Mesenchymal stem cell (in vitro differentiated cells and primary cell): Measurements from ENCODE around the gene RIMBP2.

Source experiments
- DNase-seq: peaks from one replicate; pipeline ENCODE4 v3.0.0-alpha.2; 2013
- H2AFZ ChIP-seq: one replicate; pipeline ENCODE4 v1.6.1; 2013; ENCODE audit warnings: low read depth, mild to moderate bottlenecking, control low read depth, inconsistent platforms, low read length, moderate library complexity
- H2AK5ac ChIP-seq: 2 replicates; pipeline ENCODE4 v1.6.1; 2013; ENCODE audit warnings: low read length, moderate library complexity, mild to moderate bottlenecking, inconsistent platforms; ENCODE audit not compliant: severe bottlenecking
- H2BK120ac ChIP-seq: one replicate; pipeline ENCODE4 v1.6.1; 2013; ENCODE audit warnings: low read depth, mild to moderate bottlenecking, inconsistent platforms, low read length, moderate library complexity
- H2BK12ac ChIP-seq, 2 experiments: one replicate each; pipeline ENCODE4 v1.6.1; 2013; ENCODE audit warnings: inconsistent platforms in 2 of 2, low read length in 2 of 2, mild to moderate bottlenecking in 2 of 2, moderate library complexity in 2 of 2, control low read depth in 1 of 2
- H2BK15ac ChIP-seq: one replicate; pipeline ENCODE4 v1.6.1; 2013; ENCODE audit warnings: mild to moderate bottlenecking, low read depth, inconsistent platforms; ENCODE audit not compliant: poor library complexity, severe bottlenecking
- H2BK5ac ChIP-seq: 2 replicates; pipeline ENCODE4 v1.6.1; 2013; ENCODE audit warnings: low read depth, mild to moderate bottlenecking, low read length, control low read depth, inconsistent platforms; ENCODE audit not compliant: poor library complexity, severe bottlenecking
- H3K14ac ChIP-seq, 2 experiments: one replicate each; pipeline ENCODE4 v1.6.1; 2013; ENCODE audit warnings: inconsistent platforms in 2 of 2, low read length in 2 of 2, control low read depth in 1 of 2, mild to moderate bottlenecking in 1 of 2, moderate library complexity in 1 of 2
- H3K18ac ChIP-seq, 2 experiments: one replicate each; pipeline ENCODE4 v1.6.1; 2013; ENCODE audit warnings: inconsistent platforms in 2 of 2, low read length in 2 of 2, control low read depth in 1 of 2, low read depth in 1 of 2, mild to moderate bottlenecking in 1 of 2
- H3K23ac ChIP-seq, 2 experiments: one replicate each; pipeline ENCODE4 v1.6.1; 2013; ENCODE audit warnings: inconsistent platforms in 2 of 2, low read length in 2 of 2, mild to moderate bottlenecking in 2 of 2, moderate library complexity in 2 of 2, control low read depth in 1 of 2
- H3K27ac ChIP-seq: 2 replicates; pipeline ENCODE4 v1.5.1; 2013; ENCODE audit warnings: mild to moderate bottlenecking, moderate library complexity, low read length, control low read depth, inconsistent platforms; ENCODE audit not compliant: poor library complexity, severe bottlenecking
- H3K27me3 ChIP-seq, 2 experiments: 2 replicates each; pipeline versions ENCODE4 v1.6.1 to v1.7.0; 2013; ENCODE audit warnings: low read length in 2 of 2, mild to moderate bottlenecking in 2 of 2, moderate library complexity in 2 of 2, control low read depth in 1 of 2, inconsistent platforms in 1 of 2; ENCODE audit not compliant: control insufficient read depth in 1 of 2, insufficient read depth in 1 of 2
- H3K36me3 ChIP-seq, 2 experiments: 2 replicates each; pipeline versions ENCODE4 v1.6.1 to v1.7.0; 2013; ENCODE audit warnings: low read length in 2 of 2, control low read depth in 1 of 2, inconsistent platforms in 1 of 2, low read depth in 1 of 2, mild to moderate bottlenecking in 1 of 2; ENCODE audit not compliant: insufficient read depth in 2 of 2, control insufficient read depth in 1 of 2
- H3K4ac ChIP-seq, 2 experiments: one replicate each; pipeline ENCODE4 v1.6.1; 2013; ENCODE audit warnings: inconsistent platforms in 2 of 2, low read length in 2 of 2, mild to moderate bottlenecking in 2 of 2, moderate library complexity in 2 of 2, control low read depth in 1 of 2, low read depth in 1 of 2
- H3K4me1 ChIP-seq: 2 replicates; pipeline ENCODE4 v1.6.1; 2013; ENCODE audit warnings: low read depth, low read length, control low read depth; ENCODE audit not compliant: control insufficient read depth, insufficient read depth
- H3K4me2 ChIP-seq: 2 replicates; pipeline ENCODE4 v1.6.1; 2013; ENCODE audit warnings: low read length, mild to moderate bottlenecking, inconsistent platforms; ENCODE audit not compliant: poor library complexity, severe bottlenecking
- H3K4me3 ChIP-seq, 2 experiments: 2 replicates each; pipeline versions ENCODE4 v1.5.1 to v1.7.0; 2013; ENCODE audit warnings: low read length in 2 of 2, mild to moderate bottlenecking in 2 of 2, control low read depth in 1 of 2, low read depth in 1 of 2; ENCODE audit not compliant: insufficient read depth in 1 of 2
- H3K79me1 ChIP-seq: replicated peaks from 2 replicates; pipeline ENCODE4 v1.6.1; 2013; ENCODE audit warnings: mild to moderate bottlenecking, control low read depth, low read length, inconsistent platforms; ENCODE audit not compliant: poor library complexity, severe bottlenecking
- H3K9ac ChIP-seq: 2 replicates; pipeline ENCODE4 v1.7.0; 2013; ENCODE audit warnings: mild to moderate bottlenecking, low read length, moderate library complexity
- H3K9me3 ChIP-seq: 2 replicates; pipeline ENCODE4 v1.7.0; 2013; ENCODE audit warnings: mild to moderate bottlenecking, low read length; ENCODE audit not compliant: control insufficient read depth
- H4K8ac ChIP-seq: one replicate; pipeline ENCODE4 v1.6.1; 2013; ENCODE audit warnings: inconsistent platforms, mild to moderate bottlenecking, low read length, moderate library complexity
- H4K91ac ChIP-seq: one replicate; pipeline ENCODE4 v1.6.1; 2013; ENCODE audit warnings: mild to moderate bottlenecking, low read length, inconsistent platforms
- WGBS: methylation state at CpG from one replicate; pipeline ENCODE4 v1.1.7; 2013; ENCODE audit warnings: mixed read lengths; 5-methylcytosine and 5-hydroxymethylcytosine counted together

The RIMBP2 gene

DNA sequence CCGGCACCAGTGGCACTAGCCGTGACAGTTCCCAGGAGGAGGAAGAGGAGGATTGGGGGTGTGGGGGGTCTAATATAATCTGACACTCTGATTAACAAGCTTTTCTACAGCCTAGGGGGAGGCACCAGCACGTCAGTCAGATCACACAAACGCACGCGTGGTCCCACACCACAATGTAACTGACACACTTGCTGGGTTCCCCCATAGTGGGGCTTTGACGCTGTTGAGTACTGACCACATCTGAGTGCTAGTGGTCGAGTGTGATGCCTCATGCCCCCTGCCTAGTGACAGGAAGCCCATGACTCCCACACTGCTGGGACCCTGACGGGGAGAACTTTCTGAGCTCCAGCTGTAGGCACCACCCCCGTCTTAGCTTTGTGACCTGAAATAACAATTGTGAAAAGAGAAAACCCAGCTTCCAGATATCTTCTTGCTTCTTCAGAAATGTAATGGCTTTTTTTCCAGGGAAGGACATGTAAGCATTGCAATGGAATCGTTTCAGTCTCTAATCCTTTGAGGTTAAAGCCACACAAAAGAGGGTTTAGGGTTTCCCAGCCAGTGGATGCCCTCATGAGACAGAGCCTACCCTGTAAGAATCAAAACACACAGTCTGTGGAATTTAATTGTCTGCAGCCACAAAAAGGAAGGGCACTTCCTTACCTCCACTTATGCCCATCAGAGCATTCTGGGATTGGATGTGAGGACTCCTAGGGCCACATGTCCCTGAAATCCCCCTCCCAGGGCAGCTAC lies 194.5 kb downstream of the RIMBP2 start:
- no peaks in the 10 kb centered on the region for H3K79me1 ChIP-seq

DNA sequence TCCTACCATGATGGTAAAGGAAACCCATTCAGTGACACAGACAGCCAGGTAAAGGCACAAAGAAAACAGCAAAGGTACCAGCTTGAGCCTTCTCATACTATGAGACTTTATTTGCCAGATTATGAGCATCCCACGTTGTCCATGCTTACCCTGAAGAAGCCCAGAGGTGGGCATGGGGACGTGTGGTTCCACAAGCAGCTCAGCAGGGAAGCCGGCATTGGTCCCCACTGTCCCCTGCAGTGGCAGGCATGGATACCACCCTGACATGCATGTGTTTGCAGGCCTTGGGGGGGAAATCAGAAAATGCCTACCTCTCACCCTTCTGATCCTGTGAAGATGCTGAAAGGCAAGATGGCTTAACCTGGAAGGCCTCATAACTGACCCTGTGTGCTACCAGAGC lies 195.3 kb downstream of the RIMBP2 start:
- Histone ChIP-seq H3K27ac (no peak overlapping the region), H3K79me1 (no peaks in the 10 kb centered on the region), H3K14ac (no peak overlapping the region), H3K23ac (no peak overlapping the region), H3K4me2 (no peak overlapping the region), H4K8ac (no peak overlapping the region), H2BK15ac (no peak overlapping the region), H2AK5ac (no peak overlapping the region), H3K27me3 (no peaks in the 10 kb centered on the region), H3K9ac (no peak overlapping the region), H3K18ac (no peak overlapping the region), H3K4ac (no peak overlapping the region), H2BK120ac (no peak overlapping the region), H2AFZ (no peak overlapping the region), H3K36me3 (no peaks in the 10 kb centered on the region), H3K4me1 (no peaks in the 10 kb centered on the region), H3K4me3 (no peak overlapping the region), H3K9me3 (peaks cover 15% of the 10 kb centered on the region), H2BK5ac (no peak overlapping the region), H4K91ac (no peak overlapping the region), H2BK12ac (no peak overlapping the region)
- WGBS, result 29% methylated on average over 3 of the region's 3 CpGs
- DNase-seq, result no peak

More for the DNA sequence above, 194.5 kb downstream of the RIMBP2 start:
- Histone ChIP-seq H2BK5ac (no peak overlapping the region), H4K8ac (no peak overlapping the region), H2BK15ac (no peak overlapping the region), H3K27me3 (no peaks in the 10 kb centered on the region), H3K27ac (no peak overlapping the region), H3K4me3 (no peak overlapping the region), H3K9ac (no peak overlapping the region), H2AK5ac (no peak overlapping the region), H3K36me3 (no peaks in the 10 kb centered on the region), H3K4me1 (no peaks in the 10 kb centered on the region), H4K91ac (no peak overlapping the region), H2BK12ac (no peak overlapping the region), H3K18ac (no peak overlapping the region), H3K9me3 (peaks cover 8% of the 10 kb centered on the region), H3K23ac (no peak overlapping the region), H3K4me2 (no peak overlapping the region), H2AFZ (no peak overlapping the region), H3K14ac (no peak overlapping the region), H3K4ac (no peak overlapping the region), H2BK120ac (no peak overlapping the region)
- DNase-seq, result no peak
- WGBS, result 73% methylated on average over 11 of the region's 11 CpGs

DNA sequence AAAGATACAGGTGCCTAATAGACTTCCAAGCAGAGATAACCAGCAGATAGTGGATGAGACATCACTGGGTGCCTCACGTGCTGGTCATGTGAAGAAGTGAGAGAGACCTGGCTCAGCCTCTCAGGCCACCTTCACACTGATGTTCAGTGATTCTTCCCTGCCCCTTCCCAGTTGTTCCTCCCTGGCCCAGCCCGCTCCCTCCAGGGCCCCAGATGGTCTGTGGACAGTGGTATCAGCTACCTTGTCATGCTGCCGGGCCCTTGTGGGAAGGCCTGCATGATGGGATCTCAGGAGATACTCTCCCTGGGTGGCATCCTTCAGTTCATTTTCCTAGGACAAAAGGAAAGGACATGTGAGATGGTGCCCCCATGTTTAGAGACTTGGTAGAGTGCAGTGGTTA lies 198.5 kb downstream of the RIMBP2 start:
- 84% methylated on average over 3 of the region's 3 CpGs for WGBS
- peaks cover 18% of the 10 kb centered on the region for H3K9me3 ChIP-seq
- H3K18ac ChIP-seq, result no peak overlapping the region

DNA sequence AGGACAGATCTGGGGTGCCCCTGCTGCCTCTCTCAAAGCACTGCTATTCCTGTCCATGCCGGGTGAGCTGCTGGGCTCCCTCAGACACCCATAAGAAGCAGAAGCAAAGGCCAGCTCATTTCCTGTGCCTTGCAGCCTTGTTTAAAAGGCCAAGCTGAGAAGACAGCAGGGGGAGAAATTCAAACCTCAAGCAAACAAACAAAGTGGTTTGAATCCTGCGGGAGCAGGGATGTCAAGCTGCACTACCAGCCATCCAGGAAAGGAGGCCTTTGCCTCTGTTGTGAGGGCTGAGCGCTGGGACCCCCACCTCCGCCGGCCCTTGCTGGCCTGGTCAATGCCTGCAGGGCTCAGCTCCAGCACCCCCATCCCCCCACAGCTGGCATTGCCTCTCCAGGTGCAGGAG lies 201.9 kb downstream of the RIMBP2 start:
- Histone ChIP-seq H4K91ac (no peak overlapping the region), H3K4me3 (no peak overlapping the region), H3K18ac (no peak overlapping the region), H2BK12ac (no peak overlapping the region), H3K27ac (no peak overlapping the region), H3K4me1 (no peaks in the 10 kb centered on the region), H3K27me3 (no peaks in the 10 kb centered on the region), H3K23ac (no peak overlapping the region), H3K4me2 (no peak overlapping the region), H2BK15ac (no peak overlapping the region), H2AFZ (no peak overlapping the region), H3K9ac (no peak overlapping the region), H3K36me3 (no peaks in the 10 kb centered on the region), H4K8ac (no peak overlapping the region), H2BK120ac (no peak overlapping the region), H2AK5ac (no peak overlapping the region), H2BK5ac (no peak overlapping the region), H3K79me1 (no peaks in the 10 kb centered on the region), H3K9me3 (peaks cover 18% of the 10 kb centered on the region), H3K14ac (no peak overlapping the region), H3K4ac (no peak overlapping the region)
- DNase-seq, result no peak
- WGBS, result 18% methylated on average over 5 of the region's 5 CpGs

More for the DNA sequence above, 198.5 kb downstream of the RIMBP2 start:
- no peak overlapping the region for H2AFZ ChIP-seq
- H4K91ac ChIP-seq, result no peak overlapping the region
- H4K8ac ChIP-seq, result no peak overlapping the region
- H3K27ac ChIP-seq, result no peak overlapping the region
- H3K4ac ChIP-seq, result no peak overlapping the region
- no peak overlapping the region for H3K4me3 ChIP-seq
- no peak overlapping the region for H2BK5ac ChIP-seq
- no peaks in the 10 kb centered on the region for H3K36me3 ChIP-seq
- H3K9ac ChIP-seq, result no peak overlapping the region
- H2BK12ac ChIP-seq, result no peak overlapping the region
- no peak overlapping the region for H3K4me2 ChIP-seq
- H3K4me1 ChIP-seq, result no peaks in the 10 kb centered on the region
- no peak overlapping the region for H2AK5ac ChIP-seq
- H3K23ac ChIP-seq, result no peak overlapping the region
- H3K27me3 ChIP-seq, result no peaks in the 10 kb centered on the region
- H2BK120ac ChIP-seq, result no peak overlapping the region
- no peak overlapping the region for H2BK15ac ChIP-seq
- H3K14ac ChIP-seq, result no peak overlapping the region
- no peak for DNase-seq
- no peaks in the 10 kb centered on the region for H3K79me1 ChIP-seq
